22Rv1 (cell line): ENCODE data around the gene IL20.

Experiments
- ZFX ChIP-seq: fragments of 450-650 bp; IDR thresholded peaks from 2 replicates; pipeline ENCODE4 v1.6.1; 2017; ENCODE audit warnings: antibody characterized with exemption, borderline replicate concordance
- TF ChIP-seq, protein P1 (sequence below): fragments of 450-650 bp; IDR thresholded peaks from 2 replicates; pipeline ENCODE4 v1.5.1; 2017; ENCODE audit warnings: mild to moderate bottlenecking

DNA sequence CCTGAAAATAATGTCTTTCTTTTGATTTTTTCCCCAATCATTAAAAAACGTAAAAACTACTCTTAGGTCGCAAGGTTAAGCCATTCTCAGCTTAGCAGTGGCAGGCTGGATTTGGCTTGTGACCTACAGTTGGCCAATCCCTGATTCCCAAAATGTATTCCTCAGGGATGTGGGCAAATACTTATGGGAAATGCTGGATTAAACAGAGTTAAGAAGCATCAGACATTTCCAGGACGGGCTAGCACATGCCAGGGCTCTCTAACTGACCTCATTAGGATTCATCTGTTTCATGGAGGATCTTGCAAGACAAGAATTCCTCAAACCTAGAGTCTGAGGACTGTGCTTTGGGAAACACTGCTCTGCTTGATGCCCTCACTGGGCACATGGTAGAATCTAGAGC is 30.8 kb downstream of the IL20 start:
- TF ChIP-seq, protein P1, sequence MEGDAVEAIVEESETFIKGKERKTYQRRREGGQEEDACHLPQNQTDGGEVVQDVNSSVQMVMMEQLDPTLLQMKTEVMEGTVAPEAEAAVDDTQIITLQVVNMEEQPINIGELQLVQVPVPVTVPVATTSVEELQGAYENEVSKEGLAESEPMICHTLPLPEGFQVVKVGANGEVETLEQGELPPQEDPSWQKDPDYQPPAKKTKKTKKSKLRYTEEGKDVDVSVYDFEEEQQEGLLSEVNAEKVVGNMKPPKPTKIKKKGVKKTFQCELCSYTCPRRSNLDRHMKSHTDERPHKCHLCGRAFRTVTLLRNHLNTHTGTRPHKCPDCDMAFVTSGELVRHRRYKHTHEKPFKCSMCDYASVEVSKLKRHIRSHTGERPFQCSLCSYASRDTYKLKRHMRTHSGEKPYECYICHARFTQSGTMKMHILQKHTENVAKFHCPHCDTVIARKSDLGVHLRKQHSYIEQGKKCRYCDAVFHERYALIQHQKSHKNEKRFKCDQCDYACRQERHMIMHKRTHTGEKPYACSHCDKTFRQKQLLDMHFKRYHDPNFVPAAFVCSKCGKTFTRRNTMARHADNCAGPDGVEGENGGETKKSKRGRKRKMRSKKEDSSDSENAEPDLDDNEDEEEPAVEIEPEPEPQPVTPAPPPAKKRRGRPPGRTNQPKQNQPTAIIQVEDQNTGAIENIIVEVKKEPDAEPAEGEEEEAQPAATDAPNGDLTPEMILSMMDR, result no peak
- no peak for TF ChIP-seq ZFX
